ENCODE data around the gene PCMT1.
"Not testable (repeated sequence)": the region's sequence is repeated elsewhere in the genome, so short reads cannot be mapped to it uniquely, and the experiment has no call there.

The PCMT1 gene

DNA sequence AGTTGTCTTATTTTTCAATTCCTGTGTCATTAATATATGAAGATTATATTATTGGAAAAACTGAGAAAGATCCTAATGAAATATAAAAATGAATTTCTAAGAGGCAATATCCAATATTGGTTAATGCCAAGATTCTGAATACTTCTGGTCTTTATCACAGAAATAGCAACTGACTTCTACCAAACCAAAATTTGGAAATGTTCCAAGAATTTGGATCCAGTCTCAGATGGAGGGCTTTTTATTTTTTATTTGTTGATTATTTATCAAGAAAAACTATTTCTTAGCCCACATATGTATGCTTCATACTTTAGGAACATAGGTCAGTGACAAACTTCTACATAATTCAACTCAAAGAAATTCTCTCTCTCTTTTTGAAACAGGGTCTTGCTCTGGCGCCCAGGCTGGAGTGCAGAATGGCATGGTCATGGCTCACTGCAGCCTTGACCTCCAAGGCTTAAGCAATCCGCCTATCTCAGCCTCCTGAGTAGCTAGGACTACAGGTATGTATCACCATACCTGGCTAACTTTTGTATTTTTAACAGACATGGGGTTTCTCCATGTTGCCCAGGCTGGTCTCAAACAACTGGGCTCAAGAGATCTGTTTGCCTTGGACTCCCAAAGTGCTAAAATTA lies 16.3 kb upstream of the PCMT1 start:
- H3K27me3 Mint-ChIP-seq, result no peaks in the 10 kb centered on the region
- peaks cover 8% of the 10 kb centered on the region for H3K4me1 Mint-ChIP-seq
- no peak overlapping the region for H3K27ac Mint-ChIP-seq
- H3K36me3 Mint-ChIP-seq, result peaks cover 10% of the 10 kb centered on the region
- no peaks in the 10 kb centered on the region for H3K9me3 Mint-ChIP-seq
- no peak overlapping the region for H3K4me3 Mint-ChIP-seq

DNA sequence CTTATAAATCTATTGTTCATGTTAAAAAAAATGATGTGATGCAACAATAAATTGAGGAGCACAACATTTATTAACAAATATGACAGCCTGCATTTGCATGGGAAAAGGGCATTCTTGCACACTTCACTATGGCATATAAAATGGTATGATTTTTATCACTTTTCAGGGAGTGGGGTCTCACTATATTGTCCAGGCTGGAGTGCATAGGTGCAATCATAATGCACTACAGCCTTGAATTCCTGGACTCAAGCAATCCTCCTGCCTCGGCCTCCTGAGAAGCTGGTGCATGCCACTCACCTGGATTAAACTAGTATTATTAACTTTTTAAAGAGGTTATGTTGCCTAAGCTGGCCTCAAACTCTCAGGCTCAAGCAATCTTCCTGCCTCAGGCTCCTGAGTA lies 14.6 kb upstream of the PCMT1 start:
- no peaks in the 10 kb centered on the region for H3K4me1 Mint-ChIP-seq
- no peak overlapping the region for H3K4me3 Mint-ChIP-seq
- H3K9me3 Mint-ChIP-seq, result no peaks in the 10 kb centered on the region
- H3K27ac Mint-ChIP-seq, result no peak overlapping the region
- no peaks in the 10 kb centered on the region for H3K27me3 Mint-ChIP-seq
- H3K36me3 Mint-ChIP-seq, result peaks cover 15% of the 10 kb centered on the region

DNA sequence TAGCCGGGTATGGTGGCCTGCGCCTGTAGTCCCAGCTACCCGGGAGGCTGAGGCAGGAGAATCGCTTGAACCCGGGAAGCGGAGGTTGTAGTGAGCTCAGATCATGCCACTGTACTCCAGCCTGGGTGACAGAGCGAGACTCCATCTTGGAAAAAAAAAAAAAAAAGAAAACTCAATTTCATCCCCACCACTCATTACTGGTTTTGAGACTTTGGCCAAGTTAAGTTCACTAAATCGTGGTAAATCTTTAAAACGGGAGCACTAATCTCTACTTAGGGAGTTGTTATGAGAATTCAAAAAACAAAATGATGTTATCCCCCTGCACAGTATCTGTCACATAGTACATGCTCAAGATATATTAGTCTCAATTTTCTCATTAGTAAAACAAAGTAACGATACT lies 4.3 kb upstream of the PCMT1 start:
- Mint-ChIP-seq H3K4me1 (peaks cover 23% of the 10 kb centered on the region), H3K27ac (peak overlapping the region; percentile 96), H3K4me3 (peak overlapping the region; percentile 99)
- not testable (repeated sequence) for H3K27me3 Mint-ChIP-seq, H3K36me3 Mint-ChIP-seq, H3K9me3 Mint-ChIP-seq

DNA sequence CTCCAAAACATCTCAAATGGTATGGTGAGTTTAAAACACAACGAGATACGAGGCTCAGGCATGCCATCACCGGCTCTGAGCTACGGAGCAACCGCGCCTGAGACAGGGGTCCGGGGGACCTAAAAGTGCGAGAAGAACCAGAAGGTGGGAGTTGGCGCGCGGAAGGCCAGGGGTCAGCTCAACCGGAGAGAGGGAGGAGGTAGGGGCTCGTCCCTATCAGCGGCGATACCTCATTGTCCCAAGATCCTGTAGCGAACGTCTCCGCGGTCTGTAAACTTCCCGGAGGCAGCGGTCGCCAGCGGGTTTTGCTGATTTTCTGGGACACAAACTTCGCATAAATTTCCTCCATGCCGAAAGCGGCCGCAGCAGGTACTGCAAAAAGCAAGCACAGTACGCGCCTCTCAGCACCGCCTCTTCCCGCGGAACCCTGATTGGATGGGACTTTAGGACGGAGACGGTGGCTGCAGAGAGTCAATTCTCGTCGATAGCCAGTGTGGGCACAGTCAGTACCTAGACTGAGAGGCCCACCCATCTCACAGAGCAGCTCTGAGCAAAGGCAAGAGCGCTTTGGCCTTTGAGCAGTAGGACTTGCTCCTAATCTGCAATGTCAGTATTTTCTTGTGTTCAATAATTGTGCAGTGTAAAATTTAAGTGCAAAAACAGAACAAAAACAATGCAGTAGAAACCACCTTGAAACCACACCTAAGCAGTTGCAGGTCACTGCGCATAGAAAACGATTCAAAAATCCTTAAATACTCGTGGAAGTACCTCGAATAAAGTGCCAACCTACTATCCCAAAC lies 3.2 kb upstream of the PCMT1 start, which contains the start of gene NUP43:
TSS of gene NUP43 (minus strand) at position 383 of the 800 bp plus-strand sequence. CDS start at position 349, 34 bp downstream.
- no peaks in the 10 kb centered on the region for H3K9me3 Mint-ChIP-seq
- peak within 1 kb of the TSS; percentile 96 for H3K27ac Mint-ChIP-seq
- H3K4me1 Mint-ChIP-seq, result peaks cover 29% of the 10 kb centered on the region
- H3K36me3 Mint-ChIP-seq, result no peaks in the 10 kb centered on the region
- H3K4me3 Mint-ChIP-seq, result peak within 1 kb of the TSS; percentile 99
- H3K27me3 Mint-ChIP-seq, result no peaks in the 10 kb centered on the region

DNA sequence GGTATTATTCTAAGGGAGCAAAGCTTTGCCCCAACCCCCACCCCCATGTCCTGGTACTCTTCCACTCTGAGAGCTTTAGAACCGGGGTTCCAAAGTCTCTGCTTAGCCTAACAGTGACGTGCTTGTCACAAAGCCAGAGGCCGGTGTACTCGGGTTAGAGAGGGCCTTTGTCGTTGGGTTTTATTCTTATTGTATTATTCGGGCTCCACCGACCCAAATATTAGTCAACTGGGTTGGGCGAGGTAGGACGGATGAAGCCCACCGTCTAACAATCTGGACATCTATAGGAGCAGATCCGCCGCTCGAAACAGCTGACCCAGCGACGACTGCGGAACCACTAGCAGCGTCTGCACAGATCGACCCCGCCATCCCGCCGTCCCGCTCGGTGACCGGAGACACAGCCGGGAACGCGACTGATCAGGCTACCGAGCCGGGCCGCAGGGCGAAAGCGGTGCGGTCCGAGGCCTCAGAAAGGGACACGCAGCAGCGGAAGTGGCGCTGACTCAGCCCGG lies 403 bp upstream of the PCMT1 start:
- Mint-ChIP-seq H3K4me1 (peaks cover 37% of the 10 kb centered on the region), H3K4me3 (peak overlapping the region; percentile 89)
- not testable (repeated sequence) for H3K27me3 Mint-ChIP-seq, H3K27ac Mint-ChIP-seq, H3K9me3 Mint-ChIP-seq, H3K36me3 Mint-ChIP-seq

DNA sequence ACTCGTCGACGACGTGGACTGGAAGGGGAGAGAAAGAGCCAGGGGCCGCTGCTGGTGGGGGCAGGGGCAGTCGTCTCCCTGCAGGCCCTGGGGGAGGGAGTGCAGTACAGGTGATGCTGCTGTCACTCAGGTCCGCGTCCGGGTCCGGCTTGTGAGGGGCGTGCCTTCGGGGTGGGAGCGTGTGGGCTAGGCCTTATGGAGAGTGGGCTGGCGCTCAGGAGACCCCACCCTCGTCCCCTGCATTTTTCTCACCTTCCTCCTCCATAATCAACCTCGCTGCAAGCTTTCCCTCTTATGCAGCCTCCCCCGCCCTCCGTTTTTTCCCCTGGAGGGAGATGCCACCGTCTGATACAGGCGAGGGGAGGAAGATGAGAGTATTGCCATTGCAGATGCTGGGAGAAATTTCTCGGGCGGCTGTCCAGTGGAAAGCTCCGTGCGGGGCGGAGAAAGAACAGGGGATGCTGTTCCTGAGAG lies 632 bp downstream of the PCMT1 start:
- Mint-ChIP-seq H3K4me3 (peak overlapping the region; percentile 89), H3K27me3 (no peaks in the 10 kb centered on the region), H3K27ac (peak overlapping the region; percentile 80), H3K9me3 (no peaks in the 10 kb centered on the region), H3K36me3 (no peaks in the 10 kb centered on the region), H3K4me1 (peaks cover 37% of the 10 kb centered on the region)

DNA sequence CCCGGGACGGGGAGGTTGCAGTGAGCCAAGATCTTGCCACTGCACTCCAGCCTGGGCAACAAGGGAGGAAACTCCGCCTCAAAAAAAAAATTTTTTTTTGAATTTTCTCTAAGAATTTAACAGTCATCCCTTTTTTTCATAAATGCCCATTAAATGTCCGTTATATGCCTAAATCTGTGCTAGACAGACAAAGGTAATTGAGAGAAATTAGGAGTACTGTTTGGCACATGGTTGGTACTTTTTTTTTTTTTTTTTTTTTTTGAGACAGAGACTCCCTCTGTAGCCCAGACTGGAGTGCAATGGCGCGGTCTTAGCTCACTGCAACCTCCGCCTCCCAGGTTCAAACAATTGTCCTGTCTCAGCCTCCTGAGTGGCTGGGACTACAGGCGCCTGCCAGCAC lies 1.7 kb downstream of the PCMT1 start:
- Mint-ChIP-seq H3K27ac (no peak overlapping the region), H3K27me3 (no peaks in the 10 kb centered on the region), H3K9me3 (no peaks in the 10 kb centered on the region), H3K4me1 (peaks cover 34% of the 10 kb centered on the region), H3K4me3 (peak overlapping the region; percentile 89), H3K36me3 (no peaks in the 10 kb centered on the region)

GRCh38 chr6:149751920-149752319 lies 2.4 kb downstream of the PCMT1 start:
- H3K36me3 Mint-ChIP-seq, H3K4me3 Mint-ChIP-seq, H3K27me3 Mint-ChIP-seq, H3K9me3 Mint-ChIP-seq, H3K27ac Mint-ChIP-seq: not testable (repeated sequence)
- H3K4me1 Mint-ChIP-seq, result peaks cover 28% of the 10 kb centered on the region

GRCh38 chr6:149752600-149753373 lies 3.2 kb downstream of the PCMT1 start:
- Mint-ChIP-seq H3K4me1 (peaks cover 26% of the 10 kb centered on the region), H3K27ac (no peak overlapping the region), H3K9me3 (no peaks in the 10 kb centered on the region), H3K36me3 (no peaks in the 10 kb centered on the region), H3K27me3 (no peaks in the 10 kb centered on the region), H3K4me3 (no peak overlapping the region)

DNA sequence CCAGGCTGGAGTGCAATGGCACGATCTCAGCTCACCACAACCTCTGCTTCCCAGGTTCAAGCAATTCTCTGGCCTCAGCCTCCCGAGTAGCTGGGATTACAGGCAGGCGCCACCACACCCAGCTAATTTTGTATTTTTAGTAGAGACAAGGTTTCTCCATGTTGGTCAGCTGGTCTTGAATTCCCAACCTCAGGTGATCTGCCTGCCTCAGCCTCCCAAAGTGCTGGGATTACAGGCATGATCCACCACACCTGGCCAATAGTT lies 3.8 kb downstream of the PCMT1 start:
- not testable (repeated sequence) for H3K27ac Mint-ChIP-seq, H3K4me3 Mint-ChIP-seq

DNA sequence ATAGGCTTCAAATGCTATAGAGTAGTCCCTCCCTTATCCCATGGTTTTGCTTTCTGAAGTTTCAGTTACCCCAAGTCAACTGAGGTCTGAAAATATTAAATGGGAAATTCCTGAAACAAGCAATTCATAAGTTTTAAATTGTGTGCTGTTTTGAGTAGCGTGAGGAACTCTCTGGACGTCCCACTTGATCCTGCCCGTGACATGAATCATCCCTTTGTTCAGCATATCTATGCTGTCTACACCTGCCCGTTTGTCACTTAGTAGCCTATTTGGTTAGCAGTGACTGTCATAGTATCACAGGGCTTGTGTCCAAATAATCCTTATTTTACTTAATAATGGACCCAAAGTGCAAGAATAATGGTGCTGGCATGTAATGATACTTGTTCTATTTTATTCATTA lies 5.0 kb downstream of the PCMT1 start:
- peaks cover 25% of the 10 kb centered on the region for H3K4me1 Mint-ChIP-seq
- H3K27ac Mint-ChIP-seq, result no peak overlapping the region
- H3K9me3 Mint-ChIP-seq, result no peaks in the 10 kb centered on the region
- H3K4me3 Mint-ChIP-seq, result no peak overlapping the region
- no peaks in the 10 kb centered on the region for H3K36me3 Mint-ChIP-seq
- H3K27me3 Mint-ChIP-seq, result no peaks in the 10 kb centered on the region

More for the DNA sequence above, 3.8 kb downstream of the PCMT1 start:
- not testable (repeated sequence) for H3K9me3 Mint-ChIP-seq, H3K36me3 Mint-ChIP-seq, H3K27me3 Mint-ChIP-seq
- H3K4me1 Mint-ChIP-seq, result peaks cover 25% of the 10 kb centered on the region

DNA sequence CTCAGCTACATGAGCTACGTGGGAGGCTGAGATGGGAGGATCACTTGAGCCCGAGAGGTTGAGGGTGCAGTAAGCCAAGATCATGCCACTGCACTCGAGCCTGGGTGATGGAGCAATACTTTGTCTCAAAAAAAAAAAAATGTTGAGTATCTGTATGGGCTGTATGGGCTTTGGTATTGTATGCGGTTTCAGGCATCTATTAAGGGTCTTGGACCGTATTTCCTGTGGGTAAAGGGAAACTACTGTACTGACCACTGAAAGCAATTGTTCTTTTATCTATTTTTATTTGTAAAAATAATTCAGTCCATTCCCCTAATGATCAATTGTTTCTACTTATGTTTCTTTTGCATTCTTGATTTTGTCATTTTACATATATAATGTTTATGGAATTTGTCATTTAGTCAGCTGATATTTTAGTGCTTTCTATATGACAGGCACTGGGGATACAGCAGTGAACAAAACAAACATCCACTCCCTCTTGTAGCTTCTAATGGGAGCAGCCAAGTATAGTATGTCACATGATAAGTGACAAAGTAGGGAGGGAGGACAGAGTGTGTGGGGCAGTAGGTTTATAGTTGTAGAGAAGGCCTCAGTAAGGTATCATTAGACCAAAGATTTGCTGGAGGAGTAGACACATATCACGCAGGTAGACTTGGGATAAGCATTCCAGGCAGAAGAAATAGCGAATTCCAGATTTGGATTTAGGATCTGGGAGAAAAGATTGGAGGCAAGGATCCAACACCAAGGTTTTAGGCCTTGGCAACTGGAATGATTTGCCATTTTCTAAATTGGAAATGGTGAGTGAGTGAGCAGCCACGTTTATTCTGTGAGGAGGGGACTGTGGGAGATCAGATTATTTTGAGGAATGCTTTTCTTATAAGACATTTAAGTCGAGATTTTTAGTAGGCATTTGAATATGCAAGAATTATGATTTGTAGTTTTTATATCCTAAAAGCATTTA lies 6.0 kb downstream of the PCMT1 start:
- Mint-ChIP-seq H3K27me3 (no peaks in the 10 kb centered on the region), H3K27ac (no peak overlapping the region), H3K36me3 (no peaks in the 10 kb centered on the region), H3K4me3 (no peak overlapping the region), H3K9me3 (no peaks in the 10 kb centered on the region), H3K4me1 (peaks cover 30% of the 10 kb centered on the region)

GRCh38 chr6:149756261-149756636 lies 6.7 kb downstream of the PCMT1 start:
- Mint-ChIP-seq H3K27ac (no peak overlapping the region), H3K4me3 (no peak overlapping the region), H3K4me1 (peaks cover 32% of the 10 kb centered on the region), H3K27me3 (no peaks in the 10 kb centered on the region), H3K9me3 (no peaks in the 10 kb centered on the region), H3K36me3 (no peaks in the 10 kb centered on the region)

GRCh38 chr6:149761438-149761837 lies 11.9 kb downstream of the PCMT1 start:
- Mint-ChIP-seq H3K27me3 (no peaks in the 10 kb centered on the region), H3K4me3 (no peak overlapping the region), H3K36me3 (peaks cover 6% of the 10 kb centered on the region), H3K9me3 (no peaks in the 10 kb centered on the region), H3K27ac (no peak overlapping the region), H3K4me1 (peaks cover 32% of the 10 kb centered on the region)

GRCh38 chr6:149763866-149764265 lies 14.3 kb downstream of the PCMT1 start:
- H3K27me3 Mint-ChIP-seq, result no peaks in the 10 kb centered on the region
- H3K36me3 Mint-ChIP-seq, result peaks cover 9% of the 10 kb centered on the region
- no peaks in the 10 kb centered on the region for H3K9me3 Mint-ChIP-seq
- no peak overlapping the region for H3K27ac Mint-ChIP-seq
- no peak overlapping the region for H3K4me3 Mint-ChIP-seq
- peaks cover 34% of the 10 kb centered on the region for H3K4me1 Mint-ChIP-seq

All from activated naive CD4-positive, alpha-beta T cell treated with anti-CD3 and anti-CD28 coated beads, Interleukin-2, amount 50 U/mL, for 24 hours (primary cell).